A549 (cell line): Measurements from ENCODE around the gene ATP6V0C. TPM values are rescaled to one million over a fixed set of nuclear protein-coding genes. Genes with fewer than 3 reads are reported as not detected.
"Not testable (repeated sequence)": the region's sequence is repeated elsewhere in the genome, so short reads cannot be mapped to it uniquely, and the experiment has no call there.

ENCODE experiments used
- ATAC-seq, 2 experiments: fragments of 200-7000 bp in 1 of 2; fragments of >200 bp in 1 of 2; cut with Nextera tagmentation in 1 of 2; cut with Tn5 transposase in 1 of 2; 3 replicates each; pipeline versions ENCODE4 v1.8.0 to v1.9.1; 2018 to 2020; ENCODE audit warnings: mild to moderate bottlenecking in 1 of 2, moderate library complexity in 1 of 2
- CTCF ChIA-PET: fragments of 300-600 bp; sonication (Branson Sonifier 250); formaldehyde crosslinking; extraction: SDS; loops from one replicate; lab custom pipeline; 2021; ENCODE audit warnings: antibody characterized with exemption, inconsistent platforms; lab: Yijun Ruan, JAX
- POLR2A ChIA-PET: fragments of 350-600 bp; formaldehyde crosslinking; extraction: SDS; loops from one replicate; lab custom pipeline; 2021; ENCODE audit warnings: antibody characterized with exemption, inconsistent platforms; lab: Yijun Ruan, JAX
- DNase-seq, 2 experiments: peaks; one replicate each; pipeline versions ENCODE4 v3.0.0 to v3.0.0-alpha.2; 2011 to 2016; ENCODE audit warnings: low read depth in 1 of 2, low spot score in 1 of 2
- FAIRE-seq: peaks from 2 replicates; lab custom pipeline; 2011; peaks lifted over from hg19 to GRCh38; lab: Jason Lieb, UNC
- H3K27ac ChIP-seq, 2 experiments: fragments of >200 bp; sonication (Bioruptor Twin); formaldehyde crosslinking; 3 replicates each; pipeline ENCODE4 v1.5.1; 2016 to 2017
- H3K4me1 ChIP-seq: fragments of >200 bp; sonication (Bioruptor Twin); formaldehyde crosslinking; 3 replicates; pipeline ENCODE4 v1.6.1; 2016
- H3K4me2 ChIP-seq: fragments of >200 bp; sonication (Bioruptor Twin); formaldehyde crosslinking; 3 replicates; pipeline ENCODE4 v1.6.1; 2016
- H3K4me3 ChIP-seq: fragments of >200 bp; sonication (Bioruptor Twin); formaldehyde crosslinking; 3 replicates; pipeline ENCODE4 v1.5.1; 2016
- H3K9me3 ChIP-seq: fragments of >200 bp; sonication (Bioruptor Twin); formaldehyde crosslinking; 3 replicates; pipeline ENCODE4 v1.6.1; 2016
- CEBPB ChIP-seq, 2 experiments: fragments of >200 bp in 1 of 2; sonication (Bioruptor Twin) in 1 of 2; formaldehyde crosslinking in 1 of 2; IDR thresholded peaks; 2 replicates each; pipeline ENCODE4 v1.6.1; 2012 to 2016
- RAD21 ChIP-seq, 2 experiments: fragments of >200 bp in 1 of 2; sonication (Bioruptor Twin) in 1 of 2; formaldehyde crosslinking in 1 of 2; IDR thresholded peaks in 1 of 2; conservative IDR thresholded peaks in 1 of 2; 2 replicates in 1 of 2; 3 replicates in 1 of 2; pipeline ENCODE4 v1.6.1; 2012 to 2018; ENCODE audit warnings: inconsistent platforms in 1 of 2
- WGBS: methylation state at CpG from one replicate; pipeline ENCODE4 v1.1.6; 2017; ENCODE audit errors: missing lambda C conversion rate; 5-methylcytosine and 5-hydroxymethylcytosine counted together
- polyA plus RNA-seq, 4 experiments: library from polyadenylated mRNA; depleted of rRNA in 3 of 4; stranded (reverse); fragments of >200 nt; fragmentation: RNase III in 1 of 4; extraction: RNeasy Plus Mini Kit Qiagen cat#74134 plus additional on column Dnase treatment in 1 of 4; gene quantifications; 2 replicates in 3 of 4; 3 replicates in 1 of 4; pipeline ENCODE4 v1.2.3, GENCODE V29; 2011 to 2017
- TF ChIP-seq, protein P1 (sequence below): fragments of >200 bp; sonication (Bioruptor Twin); formaldehyde crosslinking; IDR thresholded peaks from 3 replicates; pipeline ENCODE4 v1.5.1; 2016

The ATP6V0C gene
- polyA plus RNA-seq, 2 of the 4 experiments (the other 2 are of a cell fraction), result 9.4 to 153 TPM

GRCh38 chr16:2551420-2551889, 37.7 kb downstream of the ATP6V0C start:
- ATAC-seq (peak in 1 of 2 experiments; percentile 40; a peak in 2 of 6 replicates), DNase-seq (peak in 1 of 2 experiments; percentile 29)
- H3K4me1 ChIP-seq, FAIRE-seq, H3K9me3 ChIP-seq, H3K4me3 ChIP-seq, POLR2A ChIA-PET: not testable (repeated sequence)
- 58% methylated on average over 16 of the region's 17 CpGs for WGBS
- CTCF ChIA-PET, result interaction anchor here (0.6 to 0.9 kb wide), 3 partner anchors 11 to 417 kb away, joined by 3 to 4 read pairs (median 3); no protein-coding TSS in a partner anchor
- peak overlapping the region in 1 of 2 experiments; percentile 34; a peak in 1 of 6 replicates for H3K27ac ChIP-seq
- H3K4me2 ChIP-seq, result peak overlapping the region; percentile 34; the same call in 1 of the 3 replicates
- TF ChIP-seq, protein P1, sequence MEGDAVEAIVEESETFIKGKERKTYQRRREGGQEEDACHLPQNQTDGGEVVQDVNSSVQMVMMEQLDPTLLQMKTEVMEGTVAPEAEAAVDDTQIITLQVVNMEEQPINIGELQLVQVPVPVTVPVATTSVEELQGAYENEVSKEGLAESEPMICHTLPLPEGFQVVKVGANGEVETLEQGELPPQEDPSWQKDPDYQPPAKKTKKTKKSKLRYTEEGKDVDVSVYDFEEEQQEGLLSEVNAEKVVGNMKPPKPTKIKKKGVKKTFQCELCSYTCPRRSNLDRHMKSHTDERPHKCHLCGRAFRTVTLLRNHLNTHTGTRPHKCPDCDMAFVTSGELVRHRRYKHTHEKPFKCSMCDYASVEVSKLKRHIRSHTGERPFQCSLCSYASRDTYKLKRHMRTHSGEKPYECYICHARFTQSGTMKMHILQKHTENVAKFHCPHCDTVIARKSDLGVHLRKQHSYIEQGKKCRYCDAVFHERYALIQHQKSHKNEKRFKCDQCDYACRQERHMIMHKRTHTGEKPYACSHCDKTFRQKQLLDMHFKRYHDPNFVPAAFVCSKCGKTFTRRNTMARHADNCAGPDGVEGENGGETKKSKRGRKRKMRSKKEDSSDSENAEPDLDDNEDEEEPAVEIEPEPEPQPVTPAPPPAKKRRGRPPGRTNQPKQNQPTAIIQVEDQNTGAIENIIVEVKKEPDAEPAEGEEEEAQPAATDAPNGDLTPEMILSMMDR, result peak; percentile 21; the same call in 1 of the 3 replicates
- peak; percentile 44 to 88; a peak in 3 of 4 replicates for TF ChIP-seq CEBPB (IDR thresholded peaks at IDR 0.05)

DNA sequence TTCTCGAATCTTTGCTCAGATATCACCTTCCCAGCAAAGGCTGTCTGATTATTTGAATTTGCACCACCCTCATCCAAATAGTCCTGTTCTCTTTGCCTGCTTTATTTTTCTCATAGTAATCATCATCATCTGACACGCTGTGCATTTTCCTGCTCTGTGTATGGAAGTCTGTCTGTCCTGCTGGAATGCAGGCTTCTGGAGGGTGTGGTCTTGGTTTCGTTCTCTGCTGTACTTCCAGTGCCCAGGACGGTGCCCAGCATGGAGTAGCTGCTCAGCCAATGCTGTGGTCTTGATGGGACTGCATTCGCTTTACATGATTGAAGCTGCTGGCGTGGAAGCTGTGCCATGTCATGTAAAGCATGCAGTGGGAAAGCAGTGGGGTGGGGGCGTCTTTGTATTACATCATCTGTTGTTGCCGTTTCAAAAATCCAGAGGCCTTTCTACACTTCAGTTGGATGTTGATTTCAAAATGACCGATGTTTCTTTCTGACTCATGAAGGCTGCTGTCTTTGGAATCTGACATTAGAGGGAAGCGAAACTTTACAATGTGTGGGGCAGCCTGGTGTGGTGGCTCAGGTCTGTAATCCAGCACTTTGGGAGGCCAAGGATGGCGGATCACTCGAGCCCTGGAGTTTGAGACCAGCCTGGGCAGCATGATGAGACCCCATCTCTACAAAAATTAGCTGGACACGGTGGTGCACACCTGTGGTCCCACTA, 41.1 kb downstream of the ATP6V0C start:
- CTCF ChIA-PET, H3K4me1 ChIP-seq, H3K9me3 ChIP-seq, POLR2A ChIA-PET, H3K4me3 ChIP-seq, H3K27ac ChIP-seq, DNase-seq, FAIRE-seq, H3K4me2 ChIP-seq, ATAC-seq: not testable (repeated sequence)
- WGBS, result no CpG with 5 or more reads among the region's 13 CpGs

GRCh38 chr16:2557150-2557549, 43.4 kb downstream of the ATP6V0C start:
- DNase-seq, CTCF ChIA-PET, FAIRE-seq: not testable (repeated sequence)

GRCh38 chr16:2560131-2560797, 46.5 kb downstream of the ATP6V0C start:
- WGBS, result 91% methylated on average over 6 of the region's 17 CpGs
- DNase-seq, FAIRE-seq: not testable (repeated sequence)

More at GRCh38 chr16:2557150-2557549, 43.4 kb downstream of the ATP6V0C start:
- H3K4me1 ChIP-seq, ATAC-seq, H3K9me3 ChIP-seq, H3K4me3 ChIP-seq, H3K4me2 ChIP-seq, POLR2A ChIA-PET, H3K27ac ChIP-seq: not testable (repeated sequence)
- no CpG with 5 or more reads among the region's 15 CpGs for WGBS

GRCh38 chr16:2560798-2561133, 47.0 kb downstream of the ATP6V0C start:
- CTCF ChIA-PET, H3K4me3 ChIP-seq, H3K4me2 ChIP-seq, H3K9me3 ChIP-seq, H3K27ac ChIP-seq, DNase-seq, FAIRE-seq, H3K4me1 ChIP-seq, POLR2A ChIA-PET: not testable (repeated sequence)
- ATAC-seq, result peak; percentile 89 to 97
- peak in 1 of 2 experiments; percentile 40; a peak in 1 of 5 replicates for TF ChIP-seq RAD21 (conservative IDR thresholded peaks at IDR 0.05 in 1 of 2, IDR thresholded peaks at IDR 0.05 in 1 of 2)
- TF ChIP-seq, protein P1, result peak; percentile 18; the same call in 1 of the 3 replicates
- WGBS, result no CpG with 5 or more reads among the region's 4 CpGs

More at GRCh38 chr16:2560131-2560797, 46.5 kb downstream of the ATP6V0C start:
- H3K9me3 ChIP-seq, H3K4me1 ChIP-seq, H3K27ac ChIP-seq, POLR2A ChIA-PET, CTCF ChIA-PET, H3K4me3 ChIP-seq, H3K4me2 ChIP-seq: not testable (repeated sequence)
- ATAC-seq, result peak; percentile 12 to 56; a peak in 3 of 6 replicates

DNA sequence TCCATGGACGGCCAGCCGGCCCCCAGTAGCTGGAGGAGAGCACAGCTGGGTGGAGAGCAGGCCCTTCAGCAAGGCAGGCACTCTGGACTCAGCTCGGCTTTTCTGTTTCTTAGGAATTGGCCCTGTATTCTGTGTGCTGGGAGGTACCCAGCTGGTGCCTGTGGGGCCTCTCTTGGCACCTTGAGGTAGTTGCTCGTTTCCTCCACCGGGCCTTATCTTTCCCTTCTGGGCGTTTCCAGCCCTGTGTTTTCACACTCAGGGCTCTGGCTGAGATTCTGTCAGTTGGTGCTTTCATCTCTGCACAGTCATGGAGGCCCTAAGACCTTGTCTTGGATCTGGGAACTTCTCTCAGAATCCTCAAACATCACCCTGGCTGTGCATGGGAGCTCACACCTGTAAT, 53.8 kb downstream of the ATP6V0C start:
- ATAC-seq, H3K4me3 ChIP-seq, DNase-seq, H3K27ac ChIP-seq, POLR2A ChIA-PET, H3K4me1 ChIP-seq, FAIRE-seq, H3K4me2 ChIP-seq, H3K9me3 ChIP-seq, CTCF ChIA-PET: not testable (repeated sequence)
- no CpG with 5 or more reads among the region's 6 CpGs for WGBS

DNA sequence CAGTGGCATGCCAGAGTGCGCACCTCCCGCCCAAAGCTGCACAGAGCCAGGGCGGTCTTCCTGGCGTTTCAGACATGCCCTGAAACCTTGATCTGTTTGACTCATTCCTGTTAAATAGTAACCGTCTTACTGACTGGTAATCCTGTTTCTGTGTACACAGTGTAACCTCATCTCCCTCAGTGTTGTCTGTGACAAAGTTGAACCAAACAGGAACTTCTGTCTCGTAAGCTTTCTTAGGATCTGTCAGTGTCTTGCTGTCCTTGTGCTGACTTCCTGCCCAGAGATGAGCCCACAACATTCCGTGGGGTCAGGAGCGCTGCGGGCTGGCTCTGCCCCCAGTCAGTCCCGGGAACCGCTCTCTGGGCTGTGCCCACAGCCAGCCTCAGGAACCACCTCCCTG, 54.8 kb downstream of the ATP6V0C start:
- H3K4me2 ChIP-seq, POLR2A ChIA-PET, H3K4me1 ChIP-seq, H3K9me3 ChIP-seq, H3K4me3 ChIP-seq, CTCF ChIA-PET, H3K27ac ChIP-seq, DNase-seq: not testable (repeated sequence)
- ATAC-seq, result peak; percentile 98
- WGBS, result no CpG with 5 or more reads among the region's 11 CpGs
- FAIRE-seq, result peak; percentile 100
